AG09319 (cell line): ENCODE measurements around the gene LAIR1.

Experiments used
- DNase-seq: peaks from one replicate; pipeline ENCODE4 v3.0.0-alpha.2; 2010; ENCODE audit warnings: low read depth; ENCODE audit errors: extremely low read depth
- TF ChIP-seq, protein P1 (sequence below): IDR thresholded peaks from 2 replicates; pipeline ENCODE4 v1.5.1; 2011; ENCODE audit warnings: low read depth, mild to moderate bottlenecking, inconsistent platforms, low read length, moderate library complexity

Gene LAIR1

DNA sequence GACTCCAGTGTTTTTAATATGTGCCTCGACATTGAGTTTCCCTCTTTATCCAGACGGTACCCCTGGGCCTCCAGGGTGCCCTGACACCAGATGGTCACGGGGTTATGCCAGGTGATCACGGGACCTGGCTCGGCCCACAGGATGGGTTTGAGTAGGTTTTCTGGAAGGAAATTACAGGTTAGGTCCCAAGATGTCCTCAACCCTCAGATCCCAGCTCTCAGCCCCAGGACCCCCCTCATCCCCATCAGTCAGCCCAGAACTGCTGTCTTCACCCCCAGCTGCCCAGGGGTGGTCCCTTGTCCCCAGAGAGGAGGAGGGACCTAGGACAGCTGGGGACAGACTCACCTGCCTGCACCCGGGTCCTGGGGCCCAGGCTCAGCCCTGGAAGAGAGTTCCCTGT lies 26.2 kb downstream of the LAIR1 start:
- TF ChIP-seq, protein P1, sequence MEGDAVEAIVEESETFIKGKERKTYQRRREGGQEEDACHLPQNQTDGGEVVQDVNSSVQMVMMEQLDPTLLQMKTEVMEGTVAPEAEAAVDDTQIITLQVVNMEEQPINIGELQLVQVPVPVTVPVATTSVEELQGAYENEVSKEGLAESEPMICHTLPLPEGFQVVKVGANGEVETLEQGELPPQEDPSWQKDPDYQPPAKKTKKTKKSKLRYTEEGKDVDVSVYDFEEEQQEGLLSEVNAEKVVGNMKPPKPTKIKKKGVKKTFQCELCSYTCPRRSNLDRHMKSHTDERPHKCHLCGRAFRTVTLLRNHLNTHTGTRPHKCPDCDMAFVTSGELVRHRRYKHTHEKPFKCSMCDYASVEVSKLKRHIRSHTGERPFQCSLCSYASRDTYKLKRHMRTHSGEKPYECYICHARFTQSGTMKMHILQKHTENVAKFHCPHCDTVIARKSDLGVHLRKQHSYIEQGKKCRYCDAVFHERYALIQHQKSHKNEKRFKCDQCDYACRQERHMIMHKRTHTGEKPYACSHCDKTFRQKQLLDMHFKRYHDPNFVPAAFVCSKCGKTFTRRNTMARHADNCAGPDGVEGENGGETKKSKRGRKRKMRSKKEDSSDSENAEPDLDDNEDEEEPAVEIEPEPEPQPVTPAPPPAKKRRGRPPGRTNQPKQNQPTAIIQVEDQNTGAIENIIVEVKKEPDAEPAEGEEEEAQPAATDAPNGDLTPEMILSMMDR, result no peak
- DNase-seq, result no peak

- no peak for DNase-seq
- TF ChIP-seq, protein P1, result no peak
These were observed 26.9 kb downstream of the LAIR1 start for GRCh38 chr19:54337858-54338230.

GRCh38 chr19:54336893-54337857 lies 27.6 kb downstream of the LAIR1 start:
- TF ChIP-seq, protein P1, result no peak
- DNase-seq, result no peak

DNA sequence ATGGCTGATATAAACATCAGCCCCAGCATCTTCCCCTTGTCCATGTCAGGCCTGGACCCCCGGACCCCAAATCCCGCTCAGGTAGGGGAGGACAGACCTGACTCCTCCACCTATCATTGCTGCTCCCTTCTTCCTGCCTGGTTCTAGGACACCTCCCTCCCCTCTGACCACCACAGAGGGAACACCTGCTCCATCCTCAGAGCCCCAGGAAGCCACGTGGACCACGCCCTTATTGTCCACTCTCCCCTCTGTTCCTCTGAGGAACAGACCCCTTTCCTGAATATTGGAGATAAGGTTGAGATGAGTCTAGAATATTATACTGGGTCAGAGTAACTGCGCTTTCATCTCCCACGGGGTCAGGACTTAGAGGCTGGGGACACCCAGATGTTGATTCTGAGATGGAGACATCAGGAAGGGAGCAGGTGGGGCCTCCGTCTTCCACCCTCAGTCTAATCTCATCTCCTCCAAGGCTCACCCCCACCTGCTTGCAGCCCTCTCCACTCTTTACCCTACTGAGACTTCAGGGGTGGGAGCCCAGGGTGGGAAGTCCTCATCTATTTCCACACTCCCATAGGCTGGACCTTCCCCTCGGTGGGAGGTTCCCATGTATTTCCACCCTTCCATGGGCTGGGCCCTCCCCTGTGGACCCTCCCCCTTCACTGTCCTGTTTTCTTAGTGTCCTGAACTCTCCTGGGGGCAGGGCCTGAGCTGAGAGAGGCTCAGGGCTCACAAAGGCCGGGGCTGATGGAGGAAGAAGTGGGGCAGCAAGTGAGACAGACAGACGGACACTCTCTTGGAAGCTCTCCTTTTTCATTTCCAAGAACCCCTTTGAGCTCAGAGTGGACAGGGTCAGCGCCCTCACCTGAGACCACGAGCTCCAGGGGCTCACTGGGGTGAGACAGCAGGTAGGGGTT lies 28.5 kb downstream of the LAIR1 start:
- no peak for DNase-seq
- TF ChIP-seq, protein P1, result no peak

DNA sequence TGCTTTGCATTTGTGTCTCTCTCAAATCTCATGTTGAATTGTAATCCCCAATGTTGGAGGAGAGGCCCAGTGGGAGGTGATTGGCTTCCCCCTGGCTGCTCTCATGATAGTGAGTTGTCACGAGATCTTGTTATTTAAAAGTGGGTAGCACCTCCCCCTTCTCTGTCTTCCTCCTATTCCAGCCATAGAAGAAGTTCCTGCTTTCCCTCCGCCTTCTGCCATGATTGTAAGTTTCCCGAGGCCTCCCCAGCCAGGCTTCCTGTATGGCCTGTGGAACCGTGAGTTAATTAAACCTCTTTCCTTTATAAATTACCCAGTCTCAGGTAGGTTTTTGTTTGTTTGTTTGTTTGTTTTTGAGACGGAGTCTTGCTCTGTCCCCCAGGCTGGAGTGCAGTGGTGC lies 29.6 kb downstream of the LAIR1 start:
- TF ChIP-seq, protein P1, result no peak
- DNase-seq, result no peak

DNA sequence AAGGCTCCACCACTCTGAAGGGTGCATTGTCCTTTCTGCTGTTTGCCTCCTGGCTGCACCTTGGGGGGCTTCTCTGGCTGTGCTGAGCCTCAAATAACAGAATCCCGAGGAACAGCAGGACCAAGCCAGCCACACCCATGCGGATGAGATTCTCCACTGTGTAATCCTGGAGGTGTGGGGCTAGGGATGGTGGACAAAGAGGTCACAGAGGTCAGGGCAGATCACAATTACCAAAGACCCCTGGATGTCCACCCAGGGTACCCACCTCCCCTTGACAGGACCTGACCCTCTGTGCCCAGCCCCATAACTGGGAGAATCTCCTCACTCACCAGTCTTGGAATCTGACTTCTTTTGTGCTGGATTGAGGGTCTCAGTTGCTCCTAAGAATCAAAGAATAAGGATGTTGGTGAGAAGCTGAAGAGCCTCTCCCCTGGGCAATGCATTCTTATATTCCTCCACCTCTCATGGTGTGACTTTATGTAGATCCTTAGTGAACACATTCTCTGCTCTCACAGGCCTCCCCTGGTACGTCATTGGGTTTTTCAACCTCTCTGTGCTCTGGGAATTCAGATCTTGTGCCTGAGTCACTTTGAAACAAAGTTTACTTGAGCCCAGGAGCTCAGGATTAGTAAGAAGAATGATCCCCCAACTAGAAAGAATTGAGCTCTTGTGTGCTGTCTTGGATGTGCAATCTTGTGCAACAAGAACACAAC lies 31.0 kb downstream of the LAIR1 start:
- no peak for DNase-seq
- TF ChIP-seq, protein P1, result no peak
